Spleen (tissue), 11 donors: ENCODE data around the gene SCFD2. TPM values are rescaled to one million over a fixed set of nuclear protein-coding genes. Genes with fewer than 3 reads are reported as not detected.
"Not testable (repeated sequence)": the region's sequence is repeated elsewhere in the genome, so short reads cannot be mapped to it uniquely, and the experiment has no call there.

Experiments used
- DNase-seq: peaks from one replicate; pipeline ENCODE4 v3.0.0-alpha.2; 2020
- H3K27ac ChIP-seq, 8 donors: fragments of 200-600 bp; sonication (generic) in 7 of 8; 1 replicate in 4 of 8; 2 replicates in 4 of 8; pipeline versions ENCODE4 v1.5.0 to v1.8.0; 2016 to 2021; ENCODE audit warnings: inconsistent platforms in 4 of 8, mild to moderate bottlenecking in 4 of 8, moderate library complexity in 1 of 8
- H3K27me3 ChIP-seq, 7 donors: fragments of 200-600 bp; sonication (generic) in 6 of 7; replicated peaks in 1 of 7; 1 replicate in 4 of 7; 2 replicates in 3 of 7; pipeline versions ENCODE4 v1.5.0 to v1.8.0; 2016 to 2021; ENCODE audit warnings: inconsistent platforms in 3 of 7, mild to moderate bottlenecking in 1 of 7
- H3K36me3 ChIP-seq, 6 donors: fragments of 200-600 bp; sonication (generic) in 5 of 6; 1 replicate in 4 of 6; 2 replicates in 2 of 6; pipeline versions ENCODE4 v1.5.0 to v1.8.0; 2016 to 2021; ENCODE audit warnings: inconsistent platforms in 2 of 6
- H3K4me1 ChIP-seq, 6 donors: fragments of 200-600 bp; sonication (generic) in 5 of 6; 1 replicate in 3 of 6; 2 replicates in 3 of 6; pipeline versions ENCODE4 v1.5.0 to v1.8.0; 2016 to 2021; ENCODE audit warnings: inconsistent platforms in 3 of 6
- H3K4me3 ChIP-seq, 8 donors: fragments of 200-600 bp; sonication (generic) in 7 of 8; 1 replicate in 4 of 8; 2 replicates in 4 of 8; pipeline versions ENCODE4 v1.5.0 to v1.8.0; 2016 to 2021; ENCODE audit warnings: inconsistent platforms in 4 of 8, mild to moderate bottlenecking in 4 of 8, moderate library complexity in 2 of 8
- H3K9me3 ChIP-seq, 8 donors: fragments of 200-600 bp; sonication (generic) in 7 of 8; 1 replicate in 4 of 8; 2 replicates in 4 of 8; pipeline versions ENCODE4 v1.5.0 to v1.8.0; 2016 to 2021; ENCODE audit warnings: inconsistent platforms in 4 of 8
- CTCF ChIP-seq, 11 experiments: fragments of 200-600 bp in 7 of 11; fragments of 450-650 bp in 4 of 11; sonication (generic) in 4 of 11; IDR thresholded peaks in 8 of 11; conservative IDR thresholded peaks in 3 of 11; 1 replicate in 7 of 11; 2 replicates in 4 of 11; pipeline versions ENCODE4 v1.4.0 to v1.8.0; 2016 to 2021; ENCODE audit warnings: antibody characterized with exemption in 11 of 11, inconsistent platforms in 4 of 11, mild to moderate bottlenecking in 1 of 11
- POLR2A ChIP-seq, 3 donors: fragments of 450-650 bp; IDR thresholded peaks; one replicate each; pipeline ENCODE4 v1.5.1; 2017; ENCODE audit warnings: antibody characterized with exemption in 3 of 3, mild to moderate bottlenecking in 1 of 3
- POLR2AphosphoS5 ChIP-seq, 3 donors: sonication (generic); formaldehyde crosslinking; IDR thresholded peaks; one replicate each; pipeline ENCODE4 v1.5.1; 2017; ENCODE audit warnings: antibody characterized with exemption in 3 of 3
- WGBS, 5 donors: extraction: QIAGEN DNeasy Blood & Tissue Kit in 3 of 5; methylation state at CpG; one replicate each; pipeline versions ENCODE4 v1.1.5 to v1.1.7; 2013 to 2018; 5-methylcytosine and 5-hydroxymethylcytosine counted together
- intact Hi-C: fragments of 100-400 bp; cut with DNase I; formaldehyde crosslinking; loops from one replicate; pipeline ENCODE4 v1.15.0; 2023; ENCODE audit warnings: low total_unique reads
- polyA plus RNA-seq, 3 donors: library from polyadenylated mRNA; stranded (reverse); fragments of 200-250 nt; gene quantifications; one replicate each; pipeline ENCODE4 v1.2.1, GENCODE V29; 2013
- total RNA-seq, 7 donors: library from RNA; depleted of rRNA in 3 of 7; stranded (reverse); fragments of >200 nt in 3 of 7; fragmentation: NEBNext Ultra II Directional in 4 of 7; extraction: Animal tissue kit (Norgen Biotek cat#: 25700) in 4 of 7; gene quantifications; one replicate each; pipeline versions ENCODE4 v1.1.0 to v1.2.1, GENCODE V29; 2016 to 2021
- donor health status: healthy with polysubstance abuse.
- donor health status: DM: no; HTN: no; CAD: no; lungs with moderate emphysema.
- donor health status: DM: no; HTN: no; CAD: no.
- donor health status: Bipolar disorder and iron deficiency.
- donor health status: healthy.
- donor health status: DM: no; HTN: no; CAD: no.
- donor health status: DM: yes; HTN: yes; CAD: no.

The SCFD2 gene
- total and polyA plus RNA-seq, 10 donors, result 3.6 to 42.1 (median 21.1) TPM

- no peak overlapping the region for H3K4me3 ChIP-seq
- WGBS, 5 donors, result 81 to 87% (median 82%) methylated on average over 3 of the region's 3 CpGs
- no peaks in the 10 kb centered on the region for H3K36me3 ChIP-seq
- no peaks in the 10 kb centered on the region for H3K9me3 ChIP-seq
- H3K27me3 ChIP-seq, result no peaks in the 10 kb centered on the region
- H3K4me1 ChIP-seq, result no peaks in the 10 kb centered on the region
- intact Hi-C loops, result no loop called here
- no peak for TF ChIP-seq CTCF (IDR thresholded peaks at IDR 0.05 in 8 of 11, conservative IDR thresholded peaks at IDR 0.05 in 3 of 11)
- TF ChIP-seq POLR2AphosphoS5 (IDR thresholded peaks at IDR 0.05), result no peak
- TF ChIP-seq POLR2A (IDR thresholded peaks at IDR 0.05), result no peak
- no peak overlapping the region for H3K27ac ChIP-seq
- no peak for DNase-seq
Observed at GRCh38 chr4:53227451-53227850, 138.4 kb downstream of the SCFD2 start.

DNA sequence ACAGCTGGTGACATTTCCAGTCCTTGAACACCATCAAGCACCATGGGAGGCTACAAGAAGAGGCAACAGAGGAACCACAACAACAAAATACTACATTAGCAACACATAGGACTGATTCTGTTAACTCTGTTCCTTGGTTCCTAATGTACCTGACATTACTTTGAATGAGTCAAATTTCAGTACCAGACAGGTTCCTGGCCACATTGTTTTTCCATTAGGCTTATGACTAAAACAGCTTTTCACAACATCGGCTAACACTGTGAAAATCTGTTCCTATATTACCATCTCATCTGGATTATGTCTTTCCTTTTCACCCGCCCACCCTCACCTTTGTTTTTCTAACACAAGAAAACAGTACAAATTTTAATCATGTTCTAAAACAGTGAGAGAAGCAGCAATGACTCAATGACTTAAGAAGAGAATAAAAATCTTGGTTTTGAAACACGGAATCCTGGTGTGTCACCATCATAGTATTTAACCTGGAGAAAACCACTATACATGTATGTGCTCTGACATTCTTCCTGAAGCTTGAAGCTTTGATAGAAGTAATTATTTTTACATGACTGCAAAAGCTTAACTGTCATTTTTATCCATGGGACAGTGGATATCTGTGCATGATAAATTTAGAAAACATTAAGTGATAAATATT, 143.9 kb downstream of the SCFD2 start:
- Histone ChIP-seq H3K27ac (no peak overlapping the region), H3K4me3 (no peak overlapping the region), H3K27me3 (no peaks in the 10 kb centered on the region), H3K9me3 (no peaks in the 10 kb centered on the region), H3K4me1 (no peaks in the 10 kb centered on the region), H3K36me3 (no peaks in the 10 kb centered on the region)
- intact Hi-C loops, result no loop called here
- no peak for DNase-seq
- TF ChIP-seq POLR2A (IDR thresholded peaks at IDR 0.05), result no peak
- TF ChIP-seq POLR2AphosphoS5 (IDR thresholded peaks at IDR 0.05), result no peak
- no peak for TF ChIP-seq CTCF (IDR thresholded peaks at IDR 0.05 in 8 of 11, conservative IDR thresholded peaks at IDR 0.05 in 3 of 11)
- 88 to 98% (median 93%) methylated on average over 3 of the region's 3 CpGs for WGBS, 5 donors

DNA sequence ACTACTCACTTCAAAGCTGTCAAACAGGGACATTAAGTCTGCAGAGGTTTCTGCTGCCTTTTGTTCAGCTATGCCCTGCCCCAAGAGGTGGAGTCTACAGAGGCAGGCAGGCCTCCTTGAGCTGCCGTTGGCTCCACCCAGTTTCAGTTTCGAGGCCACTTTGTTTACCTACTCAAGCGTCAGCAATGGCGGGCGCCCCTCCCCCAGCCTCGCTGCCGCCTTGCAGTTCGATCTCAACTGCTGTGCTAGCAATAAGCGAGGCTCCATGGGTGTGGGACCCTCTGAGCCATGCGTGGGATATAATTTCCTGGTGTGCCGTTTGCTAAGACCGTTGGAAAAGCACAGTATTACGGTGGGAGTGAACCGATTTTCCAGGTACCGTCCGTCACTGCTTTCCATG, 146.7 kb downstream of the SCFD2 start:
- H3K4me3 ChIP-seq, H3K4me1 ChIP-seq, H3K36me3 ChIP-seq, intact Hi-C loops, H3K27me3 ChIP-seq, H3K9me3 ChIP-seq, DNase-seq, H3K27ac ChIP-seq: not testable (repeated sequence)
- 94 to 99% (median 96%) methylated on average over 16 of the region's 16 CpGs for WGBS, 5 donors

GRCh38 chr4:53208753-53209152, 157.1 kb downstream of the SCFD2 start:
- Histone ChIP-seq H3K36me3 (peaks cover 0 to 7% (median 0%) of the 10 kb centered on the region in 6 donors), H3K4me3 (no peak overlapping the region), H3K27ac (no peak overlapping the region), H3K27me3 (no peaks in the 10 kb centered on the region), H3K4me1 (no peaks in the 10 kb centered on the region), H3K9me3 (no peaks in the 10 kb centered on the region)
- 80 to 97% (median 93%) methylated on average over 3 of the region's 3 CpGs for WGBS, 5 donors
- no peak for TF ChIP-seq CTCF (IDR thresholded peaks at IDR 0.05 in 8 of 11, conservative IDR thresholded peaks at IDR 0.05 in 3 of 11)
- TF ChIP-seq POLR2AphosphoS5 (IDR thresholded peaks at IDR 0.05), result no peak
- TF ChIP-seq POLR2A (IDR thresholded peaks at IDR 0.05), result no peak
- DNase-seq, result no peak
- intact Hi-C loops, result no loop called here

GRCh38 chr4:53205970-53206369, 159.9 kb downstream of the SCFD2 start:
- no peaks in the 10 kb centered on the region for H3K4me1 ChIP-seq
- no peak overlapping the region for H3K4me3 ChIP-seq
- intact Hi-C loops, result no loop called here
- H3K9me3 ChIP-seq, result no peaks in the 10 kb centered on the region
- no peaks in the 10 kb centered on the region for H3K36me3 ChIP-seq
- TF ChIP-seq POLR2AphosphoS5 (IDR thresholded peaks at IDR 0.05), result no peak
- no peak for TF ChIP-seq CTCF (IDR thresholded peaks at IDR 0.05 in 8 of 11, conservative IDR thresholded peaks at IDR 0.05 in 3 of 11)
- TF ChIP-seq POLR2A (IDR thresholded peaks at IDR 0.05), result no peak
- H3K27me3 ChIP-seq, result no peaks in the 10 kb centered on the region
- no peak for DNase-seq
- no peak overlapping the region for H3K27ac ChIP-seq
